Pancreas (tissue), 10 donors: ENCODE measurements around the gene SLC44A5. TPM values are rescaled to one million over a fixed set of nuclear protein-coding genes. Genes with fewer than 3 reads are reported as not detected.

ENCODE experiments used
- ATAC-seq, 4 donors: fragments of 200-7000 bp; cut with Tn5 transposase; one replicate each; pipeline versions ENCODE4 v1.8.0 to v1.9.1; 2020; ENCODE audit warnings: mild to moderate bottlenecking in 4 of 4, moderate library complexity in 4 of 4
- DNase-seq, 6 donors: peaks; one replicate each; pipeline ENCODE4 v3.0.0-alpha.2; 2020
- FAIRE-seq: peaks from 2 replicates; lab custom pipeline; 2012; peaks lifted over from hg19 to GRCh38; lab: Jason Lieb, UNC
- H3K27ac ChIP-seq, 4 donors: fragments of 200-600 bp; sonication (generic); 1 replicate in 3 of 4; 2 replicates in 1 of 4; pipeline versions ENCODE4 v1.5.0 to v1.8.0; 2020
- H3K27me3 ChIP-seq, 4 donors: fragments of 200-600 bp; one replicate each; pipeline ENCODE4 v1.8.0; 2021
- H3K36me3 ChIP-seq, 3 donors: fragments of 200-600 bp; sonication (generic) in 1 of 3; one replicate each; pipeline versions ENCODE4 v1.5.0 to v1.8.0; 2020 to 2021
- H3K4me1 ChIP-seq, 3 donors: fragments of 200-600 bp; one replicate each; pipeline ENCODE4 v1.8.0; 2021
- H3K4me3 ChIP-seq, 4 donors: fragments of 200-600 bp; sonication (generic) in 2 of 4; one replicate each; pipeline versions ENCODE4 v1.5.0 to v1.8.0; 2020 to 2021
- H3K9me3 ChIP-seq, 4 donors: fragments of 200-600 bp; one replicate each; pipeline ENCODE4 v1.8.0; 2021
- WGBS, 2 donors: extraction: QIAGEN DNeasy Blood & Tissue Kit; methylation state at CpG; one replicate each; pipeline ENCODE4 v1.1.7; 2013; 5-methylcytosine and 5-hydroxymethylcytosine counted together
- intact Hi-C, 3 donors: fragments of 100-400 bp; cut with DNase I; formaldehyde crosslinking; loops; one replicate each; pipeline versions ENCODE4 v1.11.1 to v1.14.2; 2022
- polyA plus RNA-seq, 2 donors: library from polyadenylated mRNA; stranded (reverse); fragments of 200-250 nt; gene quantifications; one replicate each; pipeline ENCODE4 v1.2.3, GENCODE V29; 2013
- total RNA-seq, 6 donors: library from RNA; stranded (reverse); fragmentation: NEBNext Ultra II Directional in 4 of 6; extraction: Animal tissue kit (Norgen Biotek cat#: 25700) in 4 of 6; gene quantifications; one replicate each; pipeline versions ENCODE4 v1.2.1 to v1.2.4, GENCODE V29; 2021 to 2023
- TF ChIP-seq, protein P1 (sequence below), 4 donors: fragments of 200-600 bp; sonication (generic) in 3 of 4; IDR thresholded peaks; one replicate each; pipeline versions ENCODE4 v1.5.0 to v1.8.0; 2021; ENCODE audit warnings: antibody characterized with exemption in 4 of 4
- donor health status: healthy with polysubstance abuse.
- donor health status: DM: no; HTN: no; CAD: no; lungs with moderate emphysema.
- donor health status: DM: no; HTN: no; CAD: no.
- donor health status: control.
- donor health status: control.
- donor health status: Bipolar disorder and iron deficiency.
- donor health status: DM: yes; HTN: yes; CAD: no.
- donor health status: DM: no; HTN: no; CAD: no.
- donor health status: DM: no; HTN: no; CAD: no.
- donor health status: DM: yes; HTN: yes; CAD: no.

SLC44A5 gene
- total and polyA plus RNA-seq, 8 donors = 0.16 to 3.4 (median 1.2) TPM

DNA sequence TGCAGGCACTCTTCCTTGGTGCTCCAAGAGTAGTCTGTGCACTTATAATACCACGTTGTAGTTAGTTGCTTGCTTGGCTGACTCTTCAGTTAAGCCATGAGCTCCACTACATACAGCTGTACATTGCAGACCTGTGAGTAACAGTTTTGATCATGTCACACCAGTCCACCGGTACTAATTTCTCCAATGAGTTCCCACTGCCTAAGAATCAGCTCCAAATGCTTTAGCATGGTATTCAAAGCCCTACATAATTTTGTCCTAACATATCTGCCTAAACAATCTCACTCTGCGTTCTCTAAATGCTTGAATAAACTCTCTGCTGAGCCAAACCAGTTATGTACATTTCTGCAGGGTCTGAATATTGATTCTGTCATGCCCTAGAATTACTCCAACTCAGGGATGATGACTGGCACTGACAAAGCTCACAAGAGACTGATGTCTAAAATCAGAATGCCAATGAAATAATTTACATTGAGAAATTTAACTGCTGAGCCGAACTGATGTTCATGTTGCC lies 276.0 kb downstream of the SLC44A5 start:
- Histone ChIP-seq H3K27ac (no peak overlapping the region), H3K36me3 (no peaks in the 10 kb centered on the region), H3K4me3 (no peak overlapping the region), H3K27me3 (no peaks in the 10 kb centered on the region), H3K9me3 (no peaks in the 10 kb centered on the region), H3K4me1 (no peaks in the 10 kb centered on the region)
- ATAC-seq (no peak), DNase-seq (no peak), FAIRE-seq (no peak)
- 52 to 68% methylated on average over 4 of the region's 4 CpGs for WGBS, 2 donors
- TF ChIP-seq, protein P1, sequence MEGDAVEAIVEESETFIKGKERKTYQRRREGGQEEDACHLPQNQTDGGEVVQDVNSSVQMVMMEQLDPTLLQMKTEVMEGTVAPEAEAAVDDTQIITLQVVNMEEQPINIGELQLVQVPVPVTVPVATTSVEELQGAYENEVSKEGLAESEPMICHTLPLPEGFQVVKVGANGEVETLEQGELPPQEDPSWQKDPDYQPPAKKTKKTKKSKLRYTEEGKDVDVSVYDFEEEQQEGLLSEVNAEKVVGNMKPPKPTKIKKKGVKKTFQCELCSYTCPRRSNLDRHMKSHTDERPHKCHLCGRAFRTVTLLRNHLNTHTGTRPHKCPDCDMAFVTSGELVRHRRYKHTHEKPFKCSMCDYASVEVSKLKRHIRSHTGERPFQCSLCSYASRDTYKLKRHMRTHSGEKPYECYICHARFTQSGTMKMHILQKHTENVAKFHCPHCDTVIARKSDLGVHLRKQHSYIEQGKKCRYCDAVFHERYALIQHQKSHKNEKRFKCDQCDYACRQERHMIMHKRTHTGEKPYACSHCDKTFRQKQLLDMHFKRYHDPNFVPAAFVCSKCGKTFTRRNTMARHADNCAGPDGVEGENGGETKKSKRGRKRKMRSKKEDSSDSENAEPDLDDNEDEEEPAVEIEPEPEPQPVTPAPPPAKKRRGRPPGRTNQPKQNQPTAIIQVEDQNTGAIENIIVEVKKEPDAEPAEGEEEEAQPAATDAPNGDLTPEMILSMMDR (IDR thresholded peaks at IDR 0.05) = no peak
- intact Hi-C loops = no loop called here

DNA sequence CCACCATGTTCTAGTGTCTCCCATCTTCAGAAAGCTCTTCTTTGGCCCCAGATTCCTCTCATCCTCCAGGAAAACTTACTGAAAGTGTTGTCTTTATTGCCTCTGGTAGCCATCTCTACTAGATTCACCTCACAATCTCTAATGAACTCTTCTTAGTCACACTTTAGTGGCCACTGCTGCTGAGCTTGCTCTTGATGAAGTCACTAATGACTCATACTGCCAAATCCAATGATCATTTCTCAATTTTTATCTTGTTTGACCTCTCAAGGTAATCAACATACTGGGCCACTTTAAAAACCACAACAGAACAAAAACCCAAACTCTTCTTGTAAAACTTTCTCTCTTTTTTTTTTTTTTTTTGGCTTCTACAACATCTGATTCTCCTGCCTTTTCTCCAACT lies 280.3 kb downstream of the SLC44A5 start:
- intact Hi-C loops = no loop called here
- FAIRE-seq (no peak), DNase-seq (no peak), ATAC-seq (no peak)
- H3K27me3 ChIP-seq = no peaks in the 10 kb centered on the region
- no peaks in the 10 kb centered on the region for H3K9me3 ChIP-seq
- H3K4me3 ChIP-seq = no peak overlapping the region
- H3K4me1 ChIP-seq = no peaks in the 10 kb centered on the region
- H3K36me3 ChIP-seq = no peaks in the 10 kb centered on the region
- H3K27ac ChIP-seq = no peak overlapping the region
- TF ChIP-seq, protein P1 (IDR thresholded peaks at IDR 0.05) = no peak

GRCh38 chr1:75328691-75329090 lies 282.2 kb downstream of the SLC44A5 start:
- H3K36me3 ChIP-seq = no peaks in the 10 kb centered on the region
- TF ChIP-seq, protein P1 (IDR thresholded peaks at IDR 0.05) = no peak
- no peaks in the 10 kb centered on the region for H3K27me3 ChIP-seq
- H3K9me3 ChIP-seq = no peaks in the 10 kb centered on the region
- ATAC-seq (no peak), FAIRE-seq (no peak), DNase-seq (no peak)
- intact Hi-C loops = no loop called here
- H3K4me3 ChIP-seq = no peak overlapping the region
- WGBS, 2 donors = 37 to 49% methylated on average over 4 of the region's 4 CpGs
- H3K4me1 ChIP-seq = no peaks in the 10 kb centered on the region
- H3K27ac ChIP-seq = no peak overlapping the region

DNA sequence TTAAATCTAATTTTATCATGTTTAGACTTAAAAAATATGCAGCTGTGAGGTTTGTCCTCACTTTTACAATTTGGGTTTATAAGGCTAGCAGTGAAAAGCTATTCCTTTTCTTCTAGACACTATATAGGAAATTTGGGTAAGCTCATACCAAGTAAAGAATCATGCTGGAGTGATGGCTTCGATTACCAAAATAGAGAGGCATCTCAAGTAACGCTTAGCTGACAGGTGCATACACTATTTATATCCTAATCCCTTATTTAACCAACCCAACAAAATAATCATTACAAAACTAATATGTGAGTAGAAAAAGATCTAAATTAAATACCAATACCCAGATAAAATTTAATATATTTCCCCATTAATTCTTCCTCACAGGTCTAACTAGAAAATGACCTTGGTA lies 283.5 kb downstream of the SLC44A5 start:
- Histone ChIP-seq H3K27ac (no peak overlapping the region), H3K4me1 (no peaks in the 10 kb centered on the region), H3K9me3 (no peaks in the 10 kb centered on the region), H3K36me3 (no peaks in the 10 kb centered on the region), H3K27me3 (no peaks in the 10 kb centered on the region), H3K4me3 (no peak overlapping the region)
- intact Hi-C loops = no loop called here
- no peak for DNase-seq
- FAIRE-seq = no peak
- no peak for ATAC-seq
- TF ChIP-seq, protein P1 (IDR thresholded peaks at IDR 0.05) = no peak
- WGBS, 2 donors = 69 to 83% methylated on average over 2 of the region's 2 CpGs

- ATAC-seq = no peak
- no peak for DNase-seq
- Histone ChIP-seq H3K36me3 (no peaks in the 10 kb centered on the region), H3K4me3 (no peak overlapping the region), H3K4me1 (no peaks in the 10 kb centered on the region), H3K27me3 (no peaks in the 10 kb centered on the region), H3K9me3 (no peaks in the 10 kb centered on the region), H3K27ac (no peak overlapping the region)
- FAIRE-seq = no peak
- intact Hi-C loops = no loop called here
- TF ChIP-seq, protein P1 (IDR thresholded peaks at IDR 0.05) = no peak
- WGBS, 2 donors = 84 to 89% methylated on average over 4 of the region's 4 CpGs
These were observed 292.9 kb downstream of the SLC44A5 start for GRCh38 chr1:75317976-75318375.
